OCI-LY7 (cell line): ENCODE measurements around the gene LDHAL6A.
"Not testable (repeated sequence)": the region's sequence is repeated elsewhere in the genome, so short reads cannot be mapped to it uniquely, and the experiment has no call there.

ENCODE experiments used
- EZH2phosphoT487 ChIP-seq: fragments of 200-600 bp; sonication (generic); IDR thresholded peaks from 2 replicates; pipeline ENCODE4 v1.6.1; 2018; ENCODE audit warnings: low read depth, borderline replicate concordance, mild to moderate bottlenecking, mixed run types, antibody characterized with exemption, low read length, moderate library complexity, mixed read lengths
- TF ChIP-seq, protein P1 (sequence below): fragments of 200-600 bp; sonication (generic); conservative IDR thresholded peaks from 2 replicates; pipeline ENCODE4 v1.5.1; 2014; ENCODE audit warnings: mild to moderate bottlenecking, antibody characterized with exemption, low read length, moderate library complexity, mixed read lengths

DNA sequence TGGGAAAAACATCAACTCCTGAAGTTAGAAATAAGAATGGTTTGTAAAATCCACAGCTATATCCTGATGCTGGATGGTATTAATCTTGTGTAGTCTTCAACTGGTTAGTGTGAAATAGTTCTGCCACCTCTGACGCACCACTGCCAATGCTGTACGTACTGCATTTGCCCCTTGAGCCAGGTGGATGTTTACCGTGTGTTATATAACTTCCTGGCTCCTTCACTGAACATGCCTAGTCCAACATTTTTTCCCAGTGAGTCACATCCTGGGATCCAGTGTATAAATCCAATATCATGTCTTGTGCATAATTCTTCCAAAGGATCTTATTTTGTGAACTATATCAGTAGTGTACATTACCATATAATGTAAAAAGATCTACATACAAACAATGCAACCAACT, 48.3 kb upstream of the LDHAL6A start:
- TF ChIP-seq, protein P1, sequence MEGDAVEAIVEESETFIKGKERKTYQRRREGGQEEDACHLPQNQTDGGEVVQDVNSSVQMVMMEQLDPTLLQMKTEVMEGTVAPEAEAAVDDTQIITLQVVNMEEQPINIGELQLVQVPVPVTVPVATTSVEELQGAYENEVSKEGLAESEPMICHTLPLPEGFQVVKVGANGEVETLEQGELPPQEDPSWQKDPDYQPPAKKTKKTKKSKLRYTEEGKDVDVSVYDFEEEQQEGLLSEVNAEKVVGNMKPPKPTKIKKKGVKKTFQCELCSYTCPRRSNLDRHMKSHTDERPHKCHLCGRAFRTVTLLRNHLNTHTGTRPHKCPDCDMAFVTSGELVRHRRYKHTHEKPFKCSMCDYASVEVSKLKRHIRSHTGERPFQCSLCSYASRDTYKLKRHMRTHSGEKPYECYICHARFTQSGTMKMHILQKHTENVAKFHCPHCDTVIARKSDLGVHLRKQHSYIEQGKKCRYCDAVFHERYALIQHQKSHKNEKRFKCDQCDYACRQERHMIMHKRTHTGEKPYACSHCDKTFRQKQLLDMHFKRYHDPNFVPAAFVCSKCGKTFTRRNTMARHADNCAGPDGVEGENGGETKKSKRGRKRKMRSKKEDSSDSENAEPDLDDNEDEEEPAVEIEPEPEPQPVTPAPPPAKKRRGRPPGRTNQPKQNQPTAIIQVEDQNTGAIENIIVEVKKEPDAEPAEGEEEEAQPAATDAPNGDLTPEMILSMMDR: not testable (repeated sequence)
- not testable (repeated sequence) for TF ChIP-seq EZH2phosphoT487
